ENCODE data around the gene NPC1L1.

Gene NPC1L1

DNA sequence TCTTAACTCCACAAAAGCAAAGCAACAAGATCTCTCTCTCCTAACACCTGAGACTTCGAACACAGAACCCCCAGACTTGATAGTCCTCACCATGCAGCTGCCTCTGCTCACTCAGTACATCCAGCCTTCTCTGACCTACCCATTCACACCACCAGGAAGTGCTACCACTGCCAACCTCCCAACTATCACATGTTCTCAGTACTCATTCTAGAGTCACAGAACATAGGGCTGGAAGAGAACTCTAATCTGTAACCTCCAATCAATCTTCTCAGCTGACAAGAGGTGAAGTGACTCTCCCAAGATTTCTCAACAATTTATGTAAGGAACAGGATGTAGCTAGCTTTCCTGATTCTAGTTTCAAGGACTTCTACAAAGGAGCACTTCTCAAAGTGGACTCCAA lies 54.4 kb downstream of the NPC1L1 start:
- Histone ChIP-seq H3K4me1 (ENCODE audit: control insufficient read depth in 2 of 2, insufficient read depth in 2 of 2, low read length in 2 of 2) (peaks cover 13 to 21% of the 10 kb centered on the region in 2 donors), H3K4me3 (ENCODE audit: low read length in 2 of 2) (no peak overlapping the region), H3K27ac (ENCODE audit: low read depth in 2 of 2, low read length in 2 of 2) (no peak overlapping the region)

DNA sequence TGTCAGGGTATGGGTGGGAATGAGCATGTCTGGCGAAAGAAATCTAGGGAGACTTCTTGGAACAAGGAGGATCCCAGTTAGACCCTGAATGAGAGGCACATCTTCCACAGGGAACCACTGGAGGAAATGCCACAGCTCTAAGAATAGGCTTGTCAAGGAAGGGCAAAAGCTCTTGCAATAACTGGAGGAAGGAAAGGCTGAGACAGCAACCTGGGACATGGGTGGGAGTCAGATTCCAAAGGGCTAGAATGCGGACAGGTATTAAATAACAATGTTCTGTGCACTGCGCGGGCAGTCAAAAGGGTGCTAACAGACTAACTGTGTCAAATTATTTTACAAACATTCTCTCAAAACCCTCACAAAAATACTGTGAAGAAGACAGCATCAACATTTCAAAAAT lies 55.1 kb downstream of the NPC1L1 start:
- H3K4me1 ChIP-seq (ENCODE audit: control insufficient read depth in 2 of 2, insufficient read depth in 2 of 2, low read length in 2 of 2) = peaks cover 13 to 18% of the 10 kb centered on the region in 2 donors

More for the DNA sequence above, 54.4 kb downstream of the NPC1L1 start:
- Histone ChIP-seq H3K9me3 (ENCODE audit: control insufficient read depth in 2 of 2, low read length in 2 of 2) (no peaks in the 10 kb centered on the region), H3K27me3 (ENCODE audit: control insufficient read depth in 2 of 2, insufficient read depth in 2 of 2, low read length in 2 of 2) (no peaks in the 10 kb centered on the region), H3K9ac (ENCODE audit: low read depth in 1 of 2, low read length in 2 of 2) (no peak overlapping the region), H3K36me3 (ENCODE audit: control insufficient read depth in 2 of 2, insufficient read depth in 2 of 2, low read length in 2 of 2) (peaks cover 29 to 34% of the 10 kb centered on the region in 2 donors)

DNA sequence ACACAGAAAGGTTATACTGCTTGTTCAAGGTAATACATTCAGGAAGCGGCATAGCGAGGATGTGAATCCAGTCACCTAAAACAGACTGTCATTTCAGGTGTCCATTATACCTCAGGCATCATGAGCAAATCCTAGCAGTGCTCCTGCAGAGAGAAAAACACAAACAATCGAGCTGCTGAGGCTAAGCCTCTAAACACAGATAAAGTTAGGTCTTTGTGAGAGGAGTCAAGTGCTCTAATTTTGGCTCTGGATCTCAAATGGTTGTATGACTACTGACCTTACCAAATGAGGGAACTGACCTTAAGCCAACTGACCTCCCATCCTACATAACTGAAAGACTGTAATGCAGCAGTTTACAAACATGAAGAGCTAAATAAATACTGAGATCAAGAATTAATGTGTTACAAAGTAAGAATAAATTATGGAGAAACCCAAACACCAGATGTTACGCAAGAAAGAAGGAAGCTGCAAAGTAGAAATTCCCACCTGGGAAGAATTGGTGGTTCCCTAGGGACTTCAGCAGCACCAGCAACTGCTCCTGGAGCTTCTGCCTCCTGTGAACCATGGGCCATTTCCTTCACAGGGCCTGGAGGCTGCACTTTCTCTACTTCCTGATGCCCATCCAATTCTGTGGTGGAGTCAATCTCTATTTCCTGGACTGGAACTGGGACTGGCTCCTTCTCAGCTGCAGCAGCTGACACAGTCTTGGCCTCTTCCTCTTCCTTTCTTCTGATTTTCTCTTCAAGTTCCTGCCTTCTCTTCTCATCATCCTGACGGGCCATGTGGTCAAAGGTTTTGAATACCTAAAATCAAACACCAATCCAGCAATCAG lies 56.4 kb downstream of the NPC1L1 start:
- Histone ChIP-seq H3K9me3 (ENCODE audit: control insufficient read depth in 2 of 2, low read length in 2 of 2) (no peaks in the 10 kb centered on the region), H3K36me3 (ENCODE audit: control insufficient read depth in 2 of 2, insufficient read depth in 2 of 2, low read length in 2 of 2) (peaks cover 39 to 42% of the 10 kb centered on the region in 2 donors), H3K27me3 (ENCODE audit: control insufficient read depth in 2 of 2, insufficient read depth in 2 of 2, low read length in 2 of 2) (no peaks in the 10 kb centered on the region), H3K9ac (ENCODE audit: low read depth in 1 of 2, low read length in 2 of 2) (no peak overlapping the region), H3K27ac (ENCODE audit: low read depth in 2 of 2, low read length in 2 of 2) (no peak overlapping the region), H3K4me1 (ENCODE audit: control insufficient read depth in 2 of 2, insufficient read depth in 2 of 2, low read length in 2 of 2) (peaks cover 12 to 16% of the 10 kb centered on the region in 2 donors), H3K4me3 (ENCODE audit: low read length in 2 of 2) (no peak overlapping the region)

More for the DNA sequence above, 55.1 kb downstream of the NPC1L1 start:
- H3K27me3 ChIP-seq (ENCODE audit: control insufficient read depth in 2 of 2, insufficient read depth in 2 of 2, low read length in 2 of 2) = no peaks in the 10 kb centered on the region
- no peak overlapping the region for H3K4me3 ChIP-seq (ENCODE audit: low read length in 2 of 2)
- H3K36me3 ChIP-seq (ENCODE audit: control insufficient read depth in 2 of 2, insufficient read depth in 2 of 2, low read length in 2 of 2) = peaks cover 36 to 39% of the 10 kb centered on the region in 2 donors
- no peak overlapping the region for H3K9ac ChIP-seq (ENCODE audit: low read depth in 1 of 2, low read length in 2 of 2)
- no peak overlapping the region for H3K27ac ChIP-seq (ENCODE audit: low read depth in 2 of 2, low read length in 2 of 2)
- no peaks in the 10 kb centered on the region for H3K9me3 ChIP-seq (ENCODE audit: control insufficient read depth in 2 of 2, low read length in 2 of 2)

DNA sequence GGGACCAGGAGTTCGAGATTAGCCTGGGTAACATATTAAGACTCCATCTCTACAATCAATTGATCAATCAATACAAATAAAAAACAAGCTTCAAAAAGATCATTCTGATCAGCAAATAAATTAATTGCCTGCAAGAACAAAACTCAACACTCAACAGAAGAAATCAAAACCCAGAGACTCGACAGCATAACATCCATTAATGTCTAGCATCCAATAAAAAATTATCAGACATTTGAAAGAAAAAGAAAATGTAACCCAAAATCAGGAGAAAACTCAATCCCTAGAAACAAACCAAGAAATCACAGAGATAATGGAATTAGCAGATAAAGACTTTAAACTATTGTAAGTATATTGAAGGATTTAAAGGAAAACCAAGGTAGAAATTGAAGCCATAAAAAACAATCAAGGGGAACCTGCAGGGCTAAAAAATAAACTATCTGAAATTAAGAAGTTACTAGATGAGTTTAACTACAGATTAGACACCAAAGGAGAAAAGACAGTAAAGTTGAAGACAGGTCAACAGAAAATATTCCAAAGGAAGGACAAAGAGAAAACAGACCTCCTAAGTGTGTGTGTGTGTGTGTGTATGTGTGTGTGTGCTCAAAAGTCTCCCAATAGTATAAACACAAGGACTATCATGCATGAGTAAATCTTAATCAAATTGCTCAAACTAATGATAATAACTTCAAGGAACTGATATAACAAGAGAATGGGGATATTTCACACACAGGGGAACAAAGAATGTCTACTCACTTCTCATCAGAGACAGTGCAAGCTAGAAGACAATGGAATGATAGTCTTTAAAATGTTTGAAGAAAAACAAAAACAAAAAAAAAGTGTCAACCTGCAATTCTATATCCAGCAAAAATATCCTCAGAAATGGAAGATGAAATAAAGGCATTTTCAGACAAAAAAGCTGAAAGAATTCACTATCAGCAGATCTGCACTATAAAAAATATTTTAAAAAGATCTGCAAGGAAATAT lies 58.3 kb downstream of the NPC1L1 start:
- H3K27ac ChIP-seq (ENCODE audit: low read depth in 2 of 2, low read length in 2 of 2) = no peak overlapping the region
- peaks cover 0 to 5% of the 10 kb centered on the region in 2 donors for H3K4me1 ChIP-seq (ENCODE audit: control insufficient read depth in 2 of 2, insufficient read depth in 2 of 2, low read length in 2 of 2)

DNA sequence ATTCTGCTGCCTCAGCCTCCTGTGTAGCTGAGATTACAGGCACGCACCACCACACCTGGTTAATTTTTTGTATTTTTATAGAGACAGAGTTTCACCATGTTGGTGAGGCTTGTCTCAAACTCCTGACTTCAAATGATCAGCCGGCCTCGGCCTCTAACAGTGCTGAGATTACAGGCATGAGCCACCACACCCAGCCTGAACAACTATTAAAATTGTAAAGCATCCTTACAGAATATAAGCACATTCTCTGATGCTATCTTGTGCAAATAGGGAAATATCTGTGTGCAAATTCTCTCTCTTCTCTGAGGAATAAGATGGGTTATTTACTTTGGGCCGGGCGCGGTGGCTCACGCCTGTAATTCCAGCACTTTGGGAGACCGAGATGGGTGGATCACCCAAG lies 63.2 kb downstream of the NPC1L1 start:
- Histone ChIP-seq H3K9me3 (ENCODE audit: control insufficient read depth in 2 of 2, low read length in 2 of 2) (no peaks in the 10 kb centered on the region), H3K27me3 (ENCODE audit: control insufficient read depth in 2 of 2, insufficient read depth in 2 of 2, low read length in 2 of 2) (no peaks in the 10 kb centered on the region), H3K9ac (ENCODE audit: low read depth in 1 of 2, low read length in 2 of 2) (no peak overlapping the region), H3K36me3 (ENCODE audit: control insufficient read depth in 2 of 2, insufficient read depth in 2 of 2, low read length in 2 of 2) (peaks cover 27 to 47% of the 10 kb centered on the region in 2 donors), H3K27ac (ENCODE audit: low read depth in 2 of 2, low read length in 2 of 2) (no peak overlapping the region), H3K4me3 (ENCODE audit: low read length in 2 of 2) (no peak overlapping the region), H3K4me1 (ENCODE audit: control insufficient read depth in 2 of 2, insufficient read depth in 2 of 2, low read length in 2 of 2) (peaks cover 0 to under 1% of the 10 kb centered on the region in 2 donors)

More for the DNA sequence above, 58.3 kb downstream of the NPC1L1 start:
- Histone ChIP-seq H3K9me3 (ENCODE audit: control insufficient read depth in 2 of 2, low read length in 2 of 2) (no peaks in the 10 kb centered on the region), H3K36me3 (ENCODE audit: control insufficient read depth in 2 of 2, insufficient read depth in 2 of 2, low read length in 2 of 2) (peaks cover 39 to 51% of the 10 kb centered on the region in 2 donors), H3K9ac (ENCODE audit: low read depth in 1 of 2, low read length in 2 of 2) (no peak overlapping the region), H3K27me3 (ENCODE audit: control insufficient read depth in 2 of 2, insufficient read depth in 2 of 2, low read length in 2 of 2) (no peaks in the 10 kb centered on the region), H3K4me3 (ENCODE audit: low read length in 2 of 2) (no peak overlapping the region)

DNA sequence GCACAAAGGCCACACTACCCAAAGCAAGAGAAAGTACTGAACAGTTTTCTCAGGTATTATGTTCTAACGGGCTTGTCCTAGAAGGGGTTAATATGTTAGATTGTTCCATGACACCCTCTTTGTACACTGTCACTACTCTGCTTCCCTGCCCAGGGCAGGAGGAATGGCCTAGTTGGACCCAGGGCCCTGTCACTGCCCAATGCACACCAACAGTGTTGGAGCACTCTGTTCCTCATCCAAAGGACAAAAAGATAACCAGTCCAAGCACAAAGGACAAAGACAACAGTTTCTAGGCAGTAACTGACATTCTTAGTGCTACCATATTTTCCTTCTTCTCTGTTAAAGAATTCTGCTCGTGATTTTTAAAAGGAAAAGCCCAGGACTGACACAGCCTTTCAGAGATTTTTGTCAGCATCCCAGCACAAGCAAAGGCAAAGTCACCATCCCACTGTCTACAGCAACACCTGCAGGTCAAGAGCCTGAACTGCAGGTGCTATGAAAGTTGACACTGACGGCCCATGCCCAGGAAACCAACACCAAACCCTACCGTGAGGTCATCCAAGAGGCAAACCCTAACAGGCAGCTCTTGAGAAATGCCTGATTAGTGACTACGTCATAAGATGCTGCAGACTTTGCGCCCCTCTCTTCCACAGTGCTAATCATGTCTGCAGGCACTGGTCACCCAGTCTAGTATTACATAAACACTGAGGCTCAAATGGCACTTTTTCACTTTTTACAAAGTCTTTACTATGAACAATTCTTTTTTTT lies 63.9 kb downstream of the NPC1L1 start:
- H3K9me3 ChIP-seq (ENCODE audit: control insufficient read depth in 2 of 2, low read length in 2 of 2) = no peaks in the 10 kb centered on the region
- H3K9ac ChIP-seq (ENCODE audit: low read depth in 1 of 2, low read length in 2 of 2) = no peak overlapping the region
- peaks cover 0 to 3% of the 10 kb centered on the region in 2 donors for H3K4me1 ChIP-seq (ENCODE audit: control insufficient read depth in 2 of 2, insufficient read depth in 2 of 2, low read length in 2 of 2)
- H3K27me3 ChIP-seq (ENCODE audit: control insufficient read depth in 2 of 2, insufficient read depth in 2 of 2, low read length in 2 of 2) = no peaks in the 10 kb centered on the region
- H3K4me3 ChIP-seq (ENCODE audit: low read length in 2 of 2) = no peak overlapping the region
- H3K27ac ChIP-seq (ENCODE audit: low read depth in 2 of 2, low read length in 2 of 2) = no peak overlapping the region
- H3K36me3 ChIP-seq (ENCODE audit: control insufficient read depth in 2 of 2, insufficient read depth in 2 of 2, low read length in 2 of 2) = peaks cover 23 to 47% of the 10 kb centered on the region in 2 donors

DNA sequence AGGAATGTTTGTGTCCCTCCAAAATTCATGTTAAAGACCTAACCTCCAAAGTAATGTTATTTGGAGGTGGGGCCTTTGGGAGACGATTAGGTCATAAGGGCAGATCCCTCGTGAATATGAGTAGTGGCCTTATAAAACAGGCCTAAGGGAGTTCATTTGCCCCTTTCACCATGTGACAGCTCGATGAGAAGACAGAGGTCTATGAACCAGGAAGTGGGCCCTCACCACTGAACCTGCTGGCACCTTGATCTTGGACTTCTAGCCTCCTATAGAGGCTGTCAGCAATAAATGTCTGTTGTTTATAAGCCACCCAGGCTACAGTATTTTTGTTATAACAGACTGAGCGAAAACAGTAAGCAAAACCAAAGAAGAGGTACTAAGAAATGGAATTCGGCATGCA lies 64.8 kb downstream of the NPC1L1 start:
- no peak overlapping the region for H3K4me3 ChIP-seq (ENCODE audit: low read length in 2 of 2)
- no peak overlapping the region for H3K9ac ChIP-seq (ENCODE audit: low read depth in 1 of 2, low read length in 2 of 2)
- H3K27me3 ChIP-seq (ENCODE audit: control insufficient read depth in 2 of 2, insufficient read depth in 2 of 2, low read length in 2 of 2) = no peaks in the 10 kb centered on the region
- no peaks in the 10 kb centered on the region for H3K9me3 ChIP-seq (ENCODE audit: control insufficient read depth in 2 of 2, low read length in 2 of 2)
- peaks cover 0 to 3% of the 10 kb centered on the region in 2 donors for H3K4me1 ChIP-seq (ENCODE audit: control insufficient read depth in 2 of 2, insufficient read depth in 2 of 2, low read length in 2 of 2)
- H3K27ac ChIP-seq (ENCODE audit: low read depth in 2 of 2, low read length in 2 of 2) = no peak overlapping the region
- peaks cover 22 to 44% of the 10 kb centered on the region in 2 donors for H3K36me3 ChIP-seq (ENCODE audit: control insufficient read depth in 2 of 2, insufficient read depth in 2 of 2, low read length in 2 of 2)

DNA sequence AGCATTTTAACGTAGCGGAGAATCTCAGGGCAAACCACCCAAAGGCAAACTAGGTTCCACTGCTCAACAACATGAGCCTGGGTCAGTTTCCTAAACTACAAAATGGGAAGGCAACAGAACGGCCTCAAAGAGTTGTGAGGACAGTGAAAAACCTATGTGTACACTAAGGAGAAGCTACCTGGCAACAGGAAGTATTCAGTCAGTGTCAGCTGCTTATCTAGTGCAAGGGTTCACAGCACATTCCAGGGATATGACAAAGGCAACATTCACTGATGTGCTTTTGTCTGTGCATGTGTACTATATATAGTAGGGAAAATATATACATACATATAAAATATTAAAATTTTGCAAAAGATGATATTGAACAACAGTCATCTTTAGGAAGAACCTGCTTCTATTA lies 67.8 kb downstream of the NPC1L1 start:
- H3K27me3 ChIP-seq (ENCODE audit: control insufficient read depth in 2 of 2, insufficient read depth in 2 of 2, low read length in 2 of 2) = no peaks in the 10 kb centered on the region
- no peak overlapping the region for H3K9ac ChIP-seq (ENCODE audit: low read depth in 1 of 2, low read length in 2 of 2)
- H3K9me3 ChIP-seq (ENCODE audit: control insufficient read depth in 2 of 2, low read length in 2 of 2) = no peaks in the 10 kb centered on the region
- peaks cover 0 to 3% of the 10 kb centered on the region in 2 donors for H3K4me1 ChIP-seq (ENCODE audit: control insufficient read depth in 2 of 2, insufficient read depth in 2 of 2, low read length in 2 of 2)
- H3K27ac ChIP-seq (ENCODE audit: low read depth in 2 of 2, low read length in 2 of 2) = no peak overlapping the region
- peaks cover 23 to 39% of the 10 kb centered on the region in 2 donors for H3K36me3 ChIP-seq (ENCODE audit: control insufficient read depth in 2 of 2, insufficient read depth in 2 of 2, low read length in 2 of 2)
- H3K4me3 ChIP-seq (ENCODE audit: low read length in 2 of 2) = no peak overlapping the region

DNA sequence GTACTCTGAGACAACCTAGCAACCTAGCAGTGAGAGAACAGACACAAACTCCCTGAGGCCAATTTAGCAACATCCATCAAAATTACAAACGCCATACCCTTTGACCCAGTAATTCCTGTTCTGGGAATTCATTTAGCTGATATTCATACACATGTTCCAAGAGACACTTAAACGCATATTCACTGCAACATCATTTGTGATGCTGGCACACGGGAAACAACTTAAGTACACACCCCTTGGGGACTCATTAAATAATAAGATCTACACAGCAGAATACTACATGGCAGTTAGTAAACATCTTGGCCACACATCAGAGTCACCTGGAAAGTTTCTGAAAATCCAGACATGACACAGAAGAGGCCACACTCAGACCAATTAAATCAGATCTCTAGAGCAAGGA lies 68.3 kb downstream of the NPC1L1 start:
- H3K4me1 ChIP-seq (ENCODE audit: control insufficient read depth in 2 of 2, insufficient read depth in 2 of 2, low read length in 2 of 2) = peaks cover 0 to 3% of the 10 kb centered on the region in 2 donors
- H3K4me3 ChIP-seq (ENCODE audit: low read length in 2 of 2) = no peak overlapping the region
- no peaks in the 10 kb centered on the region for H3K27me3 ChIP-seq (ENCODE audit: control insufficient read depth in 2 of 2, insufficient read depth in 2 of 2, low read length in 2 of 2)
- no peaks in the 10 kb centered on the region for H3K9me3 ChIP-seq (ENCODE audit: control insufficient read depth in 2 of 2, low read length in 2 of 2)
- H3K9ac ChIP-seq (ENCODE audit: low read depth in 1 of 2, low read length in 2 of 2) = no peak overlapping the region
- peaks cover 23 to 40% of the 10 kb centered on the region in 2 donors for H3K36me3 ChIP-seq (ENCODE audit: control insufficient read depth in 2 of 2, insufficient read depth in 2 of 2, low read length in 2 of 2)
- H3K27ac ChIP-seq (ENCODE audit: low read depth in 2 of 2, low read length in 2 of 2) = no peak overlapping the region

Data from mucosa of rectum (tissue), 2 donors.